Activated CD4-positive, alpha-beta T cell treated with anti-CD3 and anti-CD28 coated beads for 36 hours (primary cell): Measurements from ENCODE around the gene KAT14. TPM values are rescaled to one million over a fixed set of nuclear protein-coding genes. Genes with fewer than 3 reads are reported as not detected.
"Not testable (repeated sequence)": the region's sequence is repeated elsewhere in the genome, so short reads cannot be mapped to it uniquely, and the experiment has no call there.

Source experiments
- ATAC-seq: fragments of 200-7000 bp; cut with Tn5 transposase; one replicate; pipeline ENCODE4 v1.10.0; 2021; ENCODE audit warnings: mild to moderate bottlenecking, moderate library complexity
- CTCF ChIA-PET: fragments of 350-600 bp; sonication (Branson Sonifier 250); formaldehyde crosslinking; loops from one replicate; lab custom pipeline; 2021; ENCODE audit warnings: antibody characterized with exemption; lab: Charles Lee
- POLR2A ChIA-PET: fragments of 350-600 bp; sonication (Branson Sonifier 250); formaldehyde crosslinking; loops from one replicate; lab custom pipeline; 2021; ENCODE audit warnings: antibody characterized with exemption, inconsistent platforms; lab: Charles Lee
- DNase-seq: peaks from one replicate; pipeline ENCODE4 v3.0.0-alpha.2; 2020
- H3K27ac Mint-ChIP-seq: one replicate; pipeline ENCODE4 v1.8.0; 2021; ENCODE audit warnings: mixed read lengths
- H3K27me3 Mint-ChIP-seq: one replicate; pipeline ENCODE4 v1.8.0; 2021; ENCODE audit warnings: mixed read lengths
- H3K36me3 Mint-ChIP-seq: one replicate; pipeline ENCODE4 v1.8.0; 2021; ENCODE audit warnings: low read depth, mixed read lengths
- H3K4me1 Mint-ChIP-seq: one replicate; pipeline ENCODE4 v1.8.0; 2021; ENCODE audit warnings: mixed read lengths
- H3K4me3 Mint-ChIP-seq: one replicate; pipeline ENCODE4 v1.8.0; 2021; ENCODE audit warnings: mild to moderate bottlenecking, moderate library complexity, mixed read lengths
- H3K9me3 Mint-ChIP-seq: one replicate; pipeline ENCODE4 v1.8.0; 2021; ENCODE audit warnings: low read depth, mixed read lengths
- intact Hi-C, 2 experiments: fragments of 100-400 bp; cut with DNase I in 1 of 2; cut with micrococcal nuclease in 1 of 2; formaldehyde crosslinking; loops; one replicate each; pipeline versions ENCODE4 v1.14.2 to v1.15.1; 2022 to 2024; cut with DNase I, micrococcal nuclease
- total RNA-seq, 2 experiments: library from RNA; stranded (reverse); gene quantifications; one replicate each; pipeline ENCODE4 v1.2.3, GENCODE V29; 2021

The KAT14 gene
- total RNA-seq, 2 experiments from 2014 or later = 17.2 to 17.9 TPM

DNA sequence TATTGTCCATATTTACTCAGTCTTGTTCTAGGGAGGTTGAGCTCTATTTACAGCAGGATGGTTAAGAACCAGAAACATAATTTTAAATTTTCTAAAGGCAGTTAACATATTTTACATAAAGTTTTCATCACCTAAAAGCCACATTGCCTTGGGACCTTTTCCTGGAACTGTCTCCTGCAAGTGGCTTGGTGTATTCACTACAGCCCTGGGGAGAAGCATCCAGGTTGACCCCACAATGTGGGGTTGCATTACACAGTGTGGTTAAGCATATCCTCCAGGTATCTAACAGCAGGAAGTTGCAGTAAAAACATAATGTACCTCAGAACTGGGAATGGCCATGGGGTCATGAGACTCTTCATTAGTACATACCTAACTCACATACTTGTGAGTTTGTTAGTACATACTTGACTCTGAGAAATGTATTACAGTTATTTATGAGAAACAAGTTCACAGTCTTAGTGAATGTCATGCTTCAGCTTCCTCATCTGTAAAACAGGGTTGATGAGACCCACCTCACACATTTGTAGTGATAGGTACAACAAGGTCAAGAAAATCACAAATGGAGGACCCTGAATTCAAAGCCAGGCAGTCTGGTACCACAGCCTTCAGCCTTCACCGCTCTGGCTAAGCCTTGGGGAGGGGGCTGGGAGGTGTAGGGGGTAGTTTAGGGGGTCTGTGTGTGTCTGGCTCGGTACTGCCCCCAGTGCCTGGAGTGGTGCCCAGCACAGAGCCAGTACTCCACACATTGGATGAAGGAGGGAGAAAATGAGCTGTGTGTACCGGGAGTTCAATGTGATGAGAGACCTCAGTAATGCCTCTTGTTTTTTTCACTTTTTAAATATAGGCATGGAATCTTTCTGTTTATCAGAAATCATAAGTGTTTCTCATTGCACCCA is 52.9 kb downstream of the KAT14 start:
- ATAC-seq (no peak), DNase-seq (no peak)
- H3K36me3 Mint-ChIP-seq = peaks cover 14% of the 10 kb centered on the region
- ChIA-PET POLR2A (no interaction called here), CTCF (interaction anchor here (1.2 kb wide), 1 partner anchor 12 kb away, joined by 3 read pairs; no protein-coding TSS in a partner anchor)
- intact Hi-C loops = no loop called here
- H3K4me1 Mint-ChIP-seq = no peaks in the 10 kb centered on the region
- no peaks in the 10 kb centered on the region for H3K27me3 Mint-ChIP-seq
- no peaks in the 10 kb centered on the region for H3K9me3 Mint-ChIP-seq
- H3K27ac Mint-ChIP-seq = no peak overlapping the region
- H3K4me3 Mint-ChIP-seq = no peak overlapping the region

GRCh38 chr20:18191306-18191705 is 53.6 kb downstream of the KAT14 start:
- no peaks in the 10 kb centered on the region for H3K4me1 Mint-ChIP-seq
- intact Hi-C loops = no loop called here
- no peaks in the 10 kb centered on the region for H3K9me3 Mint-ChIP-seq
- ATAC-seq = no peak
- CTCF ChIA-PET = interaction anchor here (1.2 kb wide), 1 partner anchor 12 kb away, joined by 3 read pairs; no protein-coding TSS in a partner anchor
- H3K27me3 Mint-ChIP-seq = no peaks in the 10 kb centered on the region
- H3K27ac Mint-ChIP-seq = no peak overlapping the region
- H3K4me3 Mint-ChIP-seq = no peak overlapping the region
- POLR2A ChIA-PET = no interaction called here
- peaks cover 7% of the 10 kb centered on the region for H3K36me3 Mint-ChIP-seq
- no peak for DNase-seq

GRCh38 chr20:18194461-18194860 is 56.8 kb downstream of the KAT14 start:
- H3K36me3 Mint-ChIP-seq, CTCF ChIA-PET, DNase-seq, ATAC-seq, intact Hi-C loops, H3K9me3 Mint-ChIP-seq, H3K27ac Mint-ChIP-seq, H3K27me3 Mint-ChIP-seq, POLR2A ChIA-PET, H3K4me3 Mint-ChIP-seq, H3K4me1 Mint-ChIP-seq: not testable (repeated sequence)

GRCh38 chr20:18195931-18196330 is 58.3 kb downstream of the KAT14 start:
- Mint-ChIP-seq H3K36me3 (no peaks in the 10 kb centered on the region), H3K27me3 (no peaks in the 10 kb centered on the region), H3K4me1 (no peaks in the 10 kb centered on the region), H3K27ac (no peak overlapping the region), H3K9me3 (no peaks in the 10 kb centered on the region), H3K4me3 (no peak overlapping the region)
- CTCF ChIA-PET = no interaction called here
- no peak for DNase-seq
- POLR2A ChIA-PET = no interaction called here
- intact Hi-C loops = no loop called here
- ATAC-seq = no peak

- H3K4me1 Mint-ChIP-seq = no peaks in the 10 kb centered on the region
- no peak overlapping the region for H3K27ac Mint-ChIP-seq
- ATAC-seq (no peak), DNase-seq (no peak)
- intact Hi-C loops = no loop called here
- POLR2A ChIA-PET = no interaction called here
- H3K4me3 Mint-ChIP-seq = no peak overlapping the region
- H3K9me3 Mint-ChIP-seq = peaks cover 6% of the 10 kb centered on the region
- H3K27me3 Mint-ChIP-seq = no peaks in the 10 kb centered on the region
- H3K36me3 Mint-ChIP-seq = peaks cover 8% of the 10 kb centered on the region
- CTCF ChIA-PET = interaction anchor here (0.6 to 0.7 kb wide), 2 partner anchors 16 to 40 kb away, joined by 3 read pairs; no protein-coding TSS in a partner anchor
These were observed 59.9 kb downstream of the KAT14 start for GRCh38 chr20:18197382-18198070.

DNA sequence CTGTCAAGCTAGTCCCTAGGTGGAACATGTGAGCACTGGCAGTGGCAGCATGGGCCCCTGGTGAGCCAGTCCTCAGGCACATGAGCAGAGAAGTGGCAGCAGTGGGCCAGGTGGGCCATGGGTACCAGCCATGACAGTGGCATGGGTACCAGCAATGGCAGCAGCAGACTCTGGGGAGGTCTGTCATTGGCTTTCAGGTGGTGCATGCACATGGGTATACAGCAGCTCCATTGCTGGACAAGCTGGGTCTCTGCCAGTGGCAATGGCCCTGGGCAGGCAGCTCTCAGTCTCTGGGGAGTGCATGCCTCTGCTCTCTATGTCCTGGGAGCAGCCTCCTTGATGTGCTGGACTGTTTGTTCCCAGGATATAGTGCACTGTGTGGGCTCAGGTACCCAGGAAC is 65.3 kb downstream of the KAT14 start:
- no peak for DNase-seq
- POLR2A ChIA-PET = no interaction called here
- Mint-ChIP-seq H3K27ac (no peak overlapping the region), H3K4me1 (no peaks in the 10 kb centered on the region), H3K36me3 (peaks cover 10% of the 10 kb centered on the region), H3K9me3 (peaks cover 6% of the 10 kb centered on the region), H3K4me3 (no peak overlapping the region), H3K27me3 (no peaks in the 10 kb centered on the region)
- no peak for ATAC-seq
- intact Hi-C loops = no loop called here
- CTCF ChIA-PET = no interaction called here

GRCh38 chr20:18203700-18204099 is 66.0 kb downstream of the KAT14 start:
- H3K27me3 Mint-ChIP-seq, H3K9me3 Mint-ChIP-seq, H3K4me1 Mint-ChIP-seq, DNase-seq, CTCF ChIA-PET, POLR2A ChIA-PET, H3K4me3 Mint-ChIP-seq, H3K27ac Mint-ChIP-seq, H3K36me3 Mint-ChIP-seq, ATAC-seq, intact Hi-C loops: not testable (repeated sequence)

DNA sequence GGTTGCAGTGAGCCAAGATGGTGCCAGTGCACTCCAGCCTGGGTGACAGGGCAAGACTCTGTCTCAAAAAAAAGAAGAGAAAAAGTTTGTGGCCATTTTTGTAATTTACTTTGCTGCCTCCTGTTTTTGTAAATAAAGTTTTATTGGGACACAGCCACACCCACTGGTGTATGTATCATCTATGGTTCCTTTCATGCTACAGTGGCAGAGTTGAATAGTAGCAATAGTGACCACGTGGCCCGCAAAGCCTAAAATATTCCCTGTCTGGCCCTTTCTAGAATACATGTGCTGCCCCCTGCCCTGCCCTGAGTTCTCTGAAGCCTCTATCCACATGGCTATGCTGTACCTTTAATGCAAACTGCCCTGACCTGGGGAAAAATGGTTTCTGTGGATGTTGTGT is 75.3 kb downstream of the KAT14 start:
- H3K4me3 Mint-ChIP-seq = no peak overlapping the region
- intact Hi-C loops = no loop called here
- H3K27ac Mint-ChIP-seq = no peak overlapping the region
- ChIA-PET POLR2A (no interaction called here), CTCF (interaction anchor here (0.6 kb wide), 1 partner anchor 10 kb away, joined by 3 read pairs; no protein-coding TSS in a partner anchor)
- H3K36me3 Mint-ChIP-seq = no peaks in the 10 kb centered on the region
- no peaks in the 10 kb centered on the region for H3K27me3 Mint-ChIP-seq
- ATAC-seq (no peak), DNase-seq (no peak)
- no peaks in the 10 kb centered on the region for H3K9me3 Mint-ChIP-seq
- H3K4me1 Mint-ChIP-seq = no peaks in the 10 kb centered on the region

DNA sequence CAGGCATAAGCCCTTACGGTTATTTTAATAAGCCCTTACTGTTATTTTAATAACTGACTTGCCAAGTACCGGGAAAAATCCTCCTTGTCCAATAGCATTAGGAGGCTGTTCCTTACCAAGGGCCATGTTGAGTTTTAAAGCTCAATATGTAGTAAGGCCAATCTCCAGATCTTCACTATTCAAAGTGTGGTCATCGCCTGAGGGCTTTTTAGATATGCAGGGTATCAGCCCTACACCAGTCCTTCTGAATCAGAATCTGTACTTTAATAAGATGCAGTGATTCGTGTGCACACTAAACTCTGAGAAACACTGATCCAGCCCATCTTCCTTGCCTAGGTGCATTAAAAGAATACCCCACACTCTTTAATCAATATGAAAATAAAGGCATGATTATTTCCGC is 77.9 kb downstream of the KAT14 start:
- intact Hi-C loops = no loop called here
- Mint-ChIP-seq H3K9me3 (no peaks in the 10 kb centered on the region), H3K4me3 (no peak overlapping the region), H3K27me3 (peaks cover 2% of the 10 kb centered on the region), H3K27ac (no peak overlapping the region), H3K4me1 (no peaks in the 10 kb centered on the region), H3K36me3 (no peaks in the 10 kb centered on the region)
- ChIA-PET CTCF (no interaction called here), POLR2A (no interaction called here)
- no peak for ATAC-seq
- DNase-seq = no peak

DNA sequence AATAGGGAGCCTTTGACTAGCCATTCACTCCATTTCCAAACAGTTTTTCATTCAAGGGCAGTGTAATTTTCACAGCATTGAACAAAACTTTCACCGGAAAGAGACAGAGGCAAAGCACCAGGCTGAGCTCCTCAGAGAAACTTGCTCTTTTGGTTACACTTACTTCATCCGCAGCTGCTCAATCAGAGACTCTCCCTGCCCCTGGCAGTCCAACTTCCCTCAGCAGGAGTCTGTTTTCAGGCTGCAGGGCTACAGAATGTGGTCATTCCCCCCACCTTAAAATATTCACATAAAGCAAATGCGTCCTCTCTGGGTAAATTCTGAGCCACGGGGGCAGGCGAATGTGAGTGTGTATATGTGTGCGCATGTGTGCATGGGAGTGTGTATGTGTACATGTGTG is 80.6 kb downstream of the KAT14 start:
- ATAC-seq = no peak
- no peak overlapping the region for H3K4me3 Mint-ChIP-seq
- H3K27ac Mint-ChIP-seq = no peak overlapping the region
- H3K36me3 Mint-ChIP-seq = no peaks in the 10 kb centered on the region
- ChIA-PET CTCF (no interaction called here), POLR2A (no interaction called here)
- intact Hi-C loops = no loop called here
- peaks cover 10% of the 10 kb centered on the region for H3K27me3 Mint-ChIP-seq
- no peaks in the 10 kb centered on the region for H3K4me1 Mint-ChIP-seq
- H3K9me3 Mint-ChIP-seq = no peaks in the 10 kb centered on the region
- DNase-seq = no peak

GRCh38 chr20:18223409-18223808 is 85.7 kb downstream of the KAT14 start:
- H3K36me3 Mint-ChIP-seq = no peaks in the 10 kb centered on the region
- intact Hi-C loops = no loop called here
- no peak overlapping the region for H3K27ac Mint-ChIP-seq
- ATAC-seq (no peak), DNase-seq (no peak)
- ChIA-PET POLR2A (no interaction called here), CTCF (interaction anchor here (0.6 kb wide), 1 partner anchor 11 kb away, joined by 3 read pairs; no protein-coding TSS in a partner anchor)
- peaks cover 16% of the 10 kb centered on the region for H3K27me3 Mint-ChIP-seq
- no peaks in the 10 kb centered on the region for H3K4me1 Mint-ChIP-seq
- no peaks in the 10 kb centered on the region for H3K9me3 Mint-ChIP-seq
- no peak overlapping the region for H3K4me3 Mint-ChIP-seq
